Activated CD8-positive, alpha-beta T cell treated with anti-CD3 and anti-CD28 coated beads for 36 hours (primary cell): Measurements from ENCODE around the gene NAA30. TPM values are rescaled to one million over a fixed set of nuclear protein-coding genes. Genes with fewer than 3 reads are reported as not detected.

Experiments used
- ATAC-seq: fragments of 200-7000 bp; cut with Tn5 transposase; one replicate; pipeline ENCODE4 v1.10.0; 2021; ENCODE audit warnings: mild to moderate bottlenecking, moderate library complexity
- CTCF ChIA-PET: fragments of 350-600 bp; sonication (Branson Sonifier 250); formaldehyde crosslinking; loops from one replicate; lab custom pipeline; 2021; ENCODE audit warnings: antibody characterized with exemption; lab: Charles Lee
- POLR2A ChIA-PET: fragments of 350-600 bp; sonication (Branson Sonifier 250); formaldehyde crosslinking; loops from one replicate; lab custom pipeline; 2021; ENCODE audit warnings: antibody characterized with exemption; lab: Charles Lee
- DNase-seq: peaks from one replicate; pipeline ENCODE4 v3.0.0-alpha.2; 2020
- H3K27ac Mint-ChIP-seq: one replicate; pipeline ENCODE4 v1.8.0; 2021; ENCODE audit warnings: mild to moderate bottlenecking, mixed read lengths
- H3K27me3 Mint-ChIP-seq: one replicate; pipeline ENCODE4 v1.8.0; 2021; ENCODE audit warnings: mixed read lengths
- H3K36me3 Mint-ChIP-seq: one replicate; pipeline ENCODE4 v1.8.0; 2021; ENCODE audit warnings: low read depth, mixed read lengths
- H3K4me1 Mint-ChIP-seq: one replicate; pipeline ENCODE4 v1.8.0; 2021; ENCODE audit warnings: low read depth, mixed read lengths
- H3K4me3 Mint-ChIP-seq: one replicate; pipeline ENCODE4 v1.8.0; 2021; ENCODE audit warnings: mild to moderate bottlenecking, moderate library complexity, mixed read lengths
- H3K9me3 Mint-ChIP-seq: one replicate; pipeline ENCODE4 v1.8.0; 2021; ENCODE audit warnings: mixed read lengths
- CTCF ChIP-seq: fragments of 200-600 bp; IDR thresholded peaks from one replicate; pipeline ENCODE4 v1.8.0; 2022; ENCODE audit warnings: antibody characterized with exemption, mild to moderate bottlenecking
- intact Hi-C: fragments of 100-400 bp; cut with micrococcal nuclease; formaldehyde crosslinking; loops from one replicate; pipeline ENCODE4 v1.10.0; 2022
- total RNA-seq, 2 experiments: library from RNA; stranded (reverse); gene quantifications; one replicate each; pipeline ENCODE4 v1.2.3, GENCODE V29; 2021

Gene NAA30
- total RNA-seq, 2 experiments from 2014 or later = 13.7 to 14.1 TPM

GRCh38 chr14:57417228-57417627 lies 26.8 kb downstream of the NAA30 start:
- DNase-seq (no peak), ATAC-seq (no peak)
- H3K36me3 Mint-ChIP-seq = peaks cover 5% of the 10 kb centered on the region
- CTCF ChIA-PET = no interaction called here
- H3K27ac Mint-ChIP-seq = no peak overlapping the region
- H3K9me3 Mint-ChIP-seq = no peaks in the 10 kb centered on the region
- H3K27me3 Mint-ChIP-seq = no peaks in the 10 kb centered on the region
- POLR2A ChIA-PET = no interaction called here
- peaks cover 2% of the 10 kb centered on the region for H3K4me1 Mint-ChIP-seq
- H3K4me3 Mint-ChIP-seq = no peak overlapping the region
- no peak for TF ChIP-seq CTCF
- intact Hi-C loops = no loop called here

- no peaks in the 10 kb centered on the region for H3K36me3 Mint-ChIP-seq
- H3K4me1 Mint-ChIP-seq = no peaks in the 10 kb centered on the region
- intact Hi-C loops = no loop called here
- no peaks in the 10 kb centered on the region for H3K9me3 Mint-ChIP-seq
- no peaks in the 10 kb centered on the region for H3K27me3 Mint-ChIP-seq
- ATAC-seq (no peak), DNase-seq (no peak)
- no peak overlapping the region for H3K27ac Mint-ChIP-seq
- no peak for TF ChIP-seq CTCF
- no peak overlapping the region for H3K4me3 Mint-ChIP-seq
- ChIA-PET CTCF (no interaction called here), POLR2A (no interaction called here)
Observed at GRCh38 chr14:57418999-57419398, 28.6 kb downstream of the NAA30 start.

GRCh38 chr14:57420033-57420432 lies 29.6 kb downstream of the NAA30 start:
- H3K4me1 Mint-ChIP-seq = no peaks in the 10 kb centered on the region
- no peaks in the 10 kb centered on the region for H3K9me3 Mint-ChIP-seq
- H3K4me3 Mint-ChIP-seq = no peak overlapping the region
- intact Hi-C loops = no loop called here
- no peak for ATAC-seq
- ChIA-PET POLR2A (no interaction called here), CTCF (no interaction called here)
- no peaks in the 10 kb centered on the region for H3K27me3 Mint-ChIP-seq
- H3K36me3 Mint-ChIP-seq = no peaks in the 10 kb centered on the region
- DNase-seq = no peak
- no peak for TF ChIP-seq CTCF
- H3K27ac Mint-ChIP-seq = no peak overlapping the region

GRCh38 chr14:57420986-57421385 lies 30.6 kb downstream of the NAA30 start:
- no peak for ATAC-seq
- POLR2A ChIA-PET = no interaction called here
- H3K27ac Mint-ChIP-seq = no peak overlapping the region

GRCh38 chr14:57435923-57436322 lies 45.5 kb downstream of the NAA30 start:
- no peak overlapping the region for H3K27ac Mint-ChIP-seq
- no peak for TF ChIP-seq CTCF
- no peak for ATAC-seq
- no peaks in the 10 kb centered on the region for H3K27me3 Mint-ChIP-seq
- peaks cover 1% of the 10 kb centered on the region for H3K9me3 Mint-ChIP-seq
- H3K36me3 Mint-ChIP-seq = no peaks in the 10 kb centered on the region
- ChIA-PET CTCF (no interaction called here), POLR2A (no interaction called here)
- H3K4me1 Mint-ChIP-seq = no peaks in the 10 kb centered on the region
- H3K4me3 Mint-ChIP-seq = no peak overlapping the region
- intact Hi-C loops = no loop called here
- no peak for DNase-seq

More at GRCh38 chr14:57420986-57421385, 30.6 kb downstream of the NAA30 start:
- no peak for TF ChIP-seq CTCF
- DNase-seq = no peak
- H3K27me3 Mint-ChIP-seq = no peaks in the 10 kb centered on the region
- H3K36me3 Mint-ChIP-seq = no peaks in the 10 kb centered on the region
- H3K9me3 Mint-ChIP-seq = no peaks in the 10 kb centered on the region
- H3K4me1 Mint-ChIP-seq = no peaks in the 10 kb centered on the region
- intact Hi-C loops = no loop called here
- CTCF ChIA-PET = no interaction called here
- no peak overlapping the region for H3K4me3 Mint-ChIP-seq
